NCI-H1694 (cell line): ENCODE results near the gene FAM50B.

ENCODE experiments used
- DNase-seq: peaks from one replicate; lab custom pipeline; 2025; lab: John Stamatoyannopoulos, UW

FAM50B gene

DNA sequence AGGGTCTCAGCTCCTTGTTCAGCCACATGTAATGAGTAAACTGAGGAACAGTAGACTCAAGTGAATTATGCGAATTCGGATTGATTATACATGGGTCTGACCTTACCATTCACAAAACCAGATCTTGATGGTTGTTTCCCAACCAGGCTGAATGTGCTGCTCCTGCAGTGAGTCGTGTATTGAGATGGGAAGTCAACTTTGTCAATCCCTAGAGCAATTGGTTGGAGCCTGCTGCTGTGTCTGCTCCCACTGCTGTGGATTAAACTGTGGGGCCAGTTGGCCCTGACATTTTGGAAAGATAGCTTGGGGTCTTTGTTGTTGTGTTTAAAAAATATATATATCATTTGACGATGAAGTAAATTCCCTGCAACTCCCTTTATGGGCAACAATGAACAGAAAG lies 23.9 kb downstream of the FAM50B start:
- no peak for DNase-seq

DNA sequence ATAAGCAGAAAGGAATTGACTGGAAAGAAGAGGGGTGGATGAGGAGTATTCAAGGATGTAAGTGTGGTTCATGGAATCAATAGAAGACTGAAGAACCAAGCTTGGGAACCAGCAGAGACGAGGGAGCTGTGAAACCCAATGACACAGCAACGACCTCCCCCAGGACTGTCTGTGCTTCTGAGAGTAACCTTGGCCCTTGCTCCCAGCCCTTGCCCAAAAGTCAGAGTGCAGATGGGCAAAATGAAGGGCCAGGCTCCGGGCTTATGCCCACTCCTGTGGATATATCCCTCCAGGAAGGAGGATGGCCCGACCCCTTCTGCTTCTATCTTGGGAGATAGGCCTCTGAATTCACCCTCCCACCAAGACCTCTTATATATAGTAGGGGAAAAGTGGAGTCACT lies 24.9 kb downstream of the FAM50B start:
- no peak for DNase-seq

DNA sequence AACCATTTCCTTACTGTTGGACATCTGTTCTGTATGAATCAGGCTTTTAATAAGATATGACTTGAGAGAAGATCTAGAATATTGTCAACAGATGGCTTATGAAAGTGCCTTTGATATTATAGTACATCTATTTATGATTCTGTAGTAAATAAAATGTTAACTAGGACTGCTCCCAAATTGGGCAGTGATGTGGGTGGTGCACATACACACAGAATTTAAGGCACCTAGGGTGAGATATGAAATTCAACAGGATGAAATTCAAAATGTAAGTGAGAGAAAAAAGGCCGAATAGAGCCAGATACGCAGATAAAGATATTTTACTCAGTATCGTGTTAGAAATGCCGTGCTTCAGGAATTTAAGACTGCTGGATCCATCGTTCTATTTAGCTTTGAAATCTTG lies 26.3 kb downstream of the FAM50B start:
- DNase-seq = peak; percentile 2

DNA sequence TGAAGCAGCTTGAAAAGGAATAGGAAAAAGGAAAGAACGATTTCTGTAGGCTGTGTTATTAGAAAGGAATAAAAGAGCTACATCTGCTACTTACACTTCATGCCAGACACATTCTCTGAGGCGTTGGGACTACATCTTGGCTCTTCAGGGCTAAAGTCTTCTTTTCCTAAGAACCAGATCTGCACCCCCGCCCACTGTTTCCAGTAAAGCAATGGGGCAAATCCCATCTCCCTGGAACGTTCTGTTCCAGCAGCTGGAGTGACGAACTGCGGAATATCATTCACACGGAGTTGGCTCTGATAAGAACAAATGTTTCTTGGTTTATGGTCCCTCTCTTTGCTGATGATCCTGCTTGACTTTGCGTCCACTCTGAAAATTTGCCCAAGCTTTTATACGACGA lies 26.9 kb downstream of the FAM50B start:
- no peak for DNase-seq

DNA sequence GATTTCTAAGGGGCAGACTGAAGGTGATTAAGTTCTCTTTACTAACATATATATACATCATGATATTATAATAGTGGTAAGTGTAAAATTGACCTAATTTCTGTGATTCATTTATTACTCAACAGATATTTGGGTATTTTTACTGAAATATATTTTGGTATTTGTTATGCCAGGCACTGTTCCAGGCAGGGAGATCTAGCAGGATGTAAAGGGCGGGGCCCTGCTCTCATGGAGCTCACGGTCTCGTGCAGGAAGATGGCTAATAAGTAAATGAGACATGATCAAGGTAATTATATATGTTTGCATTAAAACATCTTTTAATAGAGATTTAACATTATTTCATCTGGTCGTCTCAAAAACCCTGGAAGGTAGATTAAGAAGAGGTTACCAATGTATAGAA lies 27.7 kb downstream of the FAM50B start:
- DNase-seq = no peak

DNA sequence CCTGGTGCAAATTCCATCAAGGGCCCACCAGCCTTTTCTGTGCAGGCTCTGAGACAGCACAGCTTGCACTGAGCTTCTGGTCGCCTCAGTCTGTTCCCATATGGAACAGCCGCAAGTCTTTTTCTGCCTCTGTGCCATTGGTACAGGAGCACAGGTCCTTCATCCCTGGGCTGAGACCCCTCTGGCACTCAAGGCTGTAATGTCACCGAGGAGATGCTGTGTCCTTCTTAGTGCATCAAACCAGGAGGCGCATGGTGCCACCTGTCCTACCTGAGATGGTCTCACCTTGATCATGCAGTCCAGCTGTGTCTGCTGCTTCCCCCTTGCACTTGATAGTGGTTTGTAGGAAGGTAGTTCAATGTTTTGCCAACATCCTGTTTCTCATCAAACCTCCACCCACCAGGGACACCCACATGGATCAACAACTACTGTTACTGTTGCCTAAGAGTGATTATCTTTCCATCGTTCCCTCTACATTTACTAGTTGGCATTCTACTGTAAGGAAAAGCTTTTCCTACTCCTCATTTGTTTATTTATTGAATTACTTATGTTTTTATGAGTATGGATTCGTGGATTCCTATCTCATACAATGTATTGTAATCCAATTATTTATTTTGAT lies 29.0 kb downstream of the FAM50B start:
- no peak for DNase-seq

DNA sequence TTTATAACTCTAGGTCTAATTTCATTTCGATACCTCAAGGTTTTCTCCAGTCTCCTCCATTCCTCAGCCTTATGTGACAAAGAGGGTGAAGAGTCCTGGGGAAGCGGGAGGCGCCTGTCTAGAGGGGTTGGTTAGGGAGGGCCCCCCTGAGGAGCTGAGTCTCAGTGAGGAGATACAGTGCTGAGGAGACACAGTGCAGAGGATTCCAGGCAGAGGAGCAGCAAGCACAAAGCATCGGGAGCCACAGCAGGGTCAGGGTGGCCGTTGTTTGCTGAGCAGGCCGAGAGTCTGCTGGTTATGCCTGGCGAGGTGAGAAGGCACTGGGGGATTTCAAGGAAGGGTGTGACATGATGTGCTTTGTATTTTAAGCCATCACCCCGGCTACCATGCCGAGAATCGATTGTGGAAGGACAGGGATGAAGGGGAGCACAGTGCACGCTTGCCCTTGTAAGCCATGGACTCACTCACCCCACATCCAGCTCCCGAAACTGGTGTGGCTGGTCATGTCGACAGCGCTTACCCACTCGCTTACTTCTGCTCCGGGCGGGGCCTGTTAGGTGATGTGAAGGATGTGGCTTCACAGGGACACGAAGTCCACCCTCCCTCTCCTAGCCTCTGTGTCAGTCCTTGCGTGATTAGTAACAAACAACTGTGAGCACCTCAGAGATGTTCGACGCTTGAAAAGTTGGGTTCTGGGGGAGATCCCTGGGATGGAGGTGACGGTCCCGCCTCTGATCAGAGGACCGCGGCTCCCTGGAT lies 30.2 kb downstream of the FAM50B start:
- no peak for DNase-seq

DNA sequence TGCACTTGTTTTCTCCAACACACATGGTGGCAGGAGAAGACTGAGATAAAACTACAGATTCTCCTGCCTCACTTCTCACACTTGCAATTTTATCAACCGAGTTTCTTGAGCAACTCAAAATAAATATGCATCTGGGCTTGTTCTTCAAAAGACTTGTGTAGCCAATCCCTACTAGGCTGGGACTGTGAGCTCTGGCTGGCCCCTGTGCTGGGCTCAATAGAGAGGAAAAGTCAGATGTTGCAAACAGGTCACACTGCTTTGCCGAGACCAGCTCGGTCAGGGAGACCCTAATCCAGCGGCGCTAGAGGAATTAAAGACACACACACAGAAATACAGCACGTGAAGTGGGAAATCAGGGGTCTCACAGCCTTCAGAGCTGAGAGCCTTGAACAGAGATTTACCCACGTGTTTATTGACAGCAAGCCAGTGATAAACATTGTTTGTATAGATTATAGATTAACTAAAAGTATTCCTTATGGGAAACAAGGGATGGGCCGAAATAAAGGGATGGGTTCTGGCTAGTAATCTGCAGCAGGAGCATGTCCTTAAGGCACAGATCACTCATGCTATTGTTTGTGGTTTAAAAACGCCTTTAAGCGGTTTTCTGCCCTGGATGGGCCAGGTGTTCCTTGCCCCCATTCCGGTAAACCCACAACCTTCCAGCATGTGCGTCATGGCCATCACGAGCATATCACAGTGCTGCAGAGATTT lies 32.7 kb downstream of the FAM50B start:
- DNase-seq = no peak

DNA sequence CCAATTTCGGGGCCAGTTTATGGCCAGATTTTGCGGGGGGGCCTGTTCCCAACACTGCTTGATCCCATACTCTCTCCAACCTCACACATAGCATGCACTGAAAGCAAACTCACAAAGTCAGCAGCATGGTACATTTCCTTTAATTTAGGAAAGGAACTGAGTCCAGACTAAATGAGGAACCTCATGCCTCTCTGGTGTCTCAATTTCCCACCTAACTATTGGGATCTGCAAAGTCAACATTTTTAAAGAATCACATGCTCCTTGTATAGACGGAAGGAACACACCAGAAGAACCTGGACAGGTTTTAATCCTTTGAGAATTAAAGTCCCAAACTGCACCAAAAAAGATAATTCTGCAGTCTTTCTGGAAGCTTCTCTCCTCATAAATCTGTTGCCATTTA lies 33.3 kb downstream of the FAM50B start:
- no peak for DNase-seq

DNA sequence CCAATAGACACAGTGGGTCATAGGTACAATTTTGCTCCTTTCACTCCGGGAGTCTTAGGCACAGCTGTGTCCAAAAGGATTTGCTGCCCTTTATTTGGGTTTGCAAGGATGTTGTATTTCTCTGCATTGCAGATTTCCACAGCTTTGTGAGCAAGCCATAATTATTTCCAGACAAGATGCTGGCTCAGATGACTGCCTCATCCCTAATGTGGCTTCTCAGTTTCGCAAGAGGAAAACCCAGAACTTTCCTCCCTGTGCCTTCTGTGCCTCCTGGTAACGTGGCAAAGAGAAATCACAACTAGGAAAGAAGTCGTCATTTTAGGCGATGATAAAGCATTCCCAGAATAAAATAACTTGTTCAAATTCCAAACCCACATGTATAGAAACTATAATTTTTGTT lies 33.7 kb downstream of the FAM50B start:
- DNase-seq = no peak

DNA sequence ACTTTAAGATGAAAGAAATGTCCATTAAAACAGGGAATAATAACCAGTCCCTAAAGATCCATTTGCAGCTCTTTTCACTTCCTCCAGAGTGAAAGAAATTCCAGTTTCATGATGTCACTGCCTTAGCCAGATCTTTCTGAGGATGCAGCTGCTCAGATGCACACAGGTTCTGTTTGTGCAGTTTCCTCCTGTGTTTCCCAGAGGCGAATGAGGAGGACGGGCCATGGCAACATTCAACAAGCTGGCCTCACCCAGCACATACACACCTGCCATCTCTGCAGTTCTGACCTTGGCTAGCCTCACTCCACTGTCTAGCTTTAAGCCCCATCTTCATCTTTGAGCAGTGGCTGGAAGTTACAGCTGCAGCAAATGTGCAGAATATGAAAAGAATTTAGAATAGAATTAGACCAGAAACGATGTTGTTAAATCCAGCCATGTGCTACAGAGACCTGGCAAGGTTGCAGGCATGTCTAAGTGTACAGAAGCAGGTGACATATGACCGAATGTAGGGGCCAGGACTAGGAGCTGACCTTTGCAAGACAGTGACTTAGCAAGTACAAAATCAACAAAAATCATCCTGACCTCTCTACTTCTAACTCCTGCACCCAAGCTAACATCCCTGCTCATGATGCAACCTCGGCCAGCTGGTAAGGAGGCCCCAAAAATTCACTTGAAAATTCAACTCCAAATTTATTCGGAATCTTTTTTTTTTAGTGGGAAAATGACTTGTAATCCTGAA lies 35.0 kb downstream of the FAM50B start:
- DNase-seq = no peak

DNA sequence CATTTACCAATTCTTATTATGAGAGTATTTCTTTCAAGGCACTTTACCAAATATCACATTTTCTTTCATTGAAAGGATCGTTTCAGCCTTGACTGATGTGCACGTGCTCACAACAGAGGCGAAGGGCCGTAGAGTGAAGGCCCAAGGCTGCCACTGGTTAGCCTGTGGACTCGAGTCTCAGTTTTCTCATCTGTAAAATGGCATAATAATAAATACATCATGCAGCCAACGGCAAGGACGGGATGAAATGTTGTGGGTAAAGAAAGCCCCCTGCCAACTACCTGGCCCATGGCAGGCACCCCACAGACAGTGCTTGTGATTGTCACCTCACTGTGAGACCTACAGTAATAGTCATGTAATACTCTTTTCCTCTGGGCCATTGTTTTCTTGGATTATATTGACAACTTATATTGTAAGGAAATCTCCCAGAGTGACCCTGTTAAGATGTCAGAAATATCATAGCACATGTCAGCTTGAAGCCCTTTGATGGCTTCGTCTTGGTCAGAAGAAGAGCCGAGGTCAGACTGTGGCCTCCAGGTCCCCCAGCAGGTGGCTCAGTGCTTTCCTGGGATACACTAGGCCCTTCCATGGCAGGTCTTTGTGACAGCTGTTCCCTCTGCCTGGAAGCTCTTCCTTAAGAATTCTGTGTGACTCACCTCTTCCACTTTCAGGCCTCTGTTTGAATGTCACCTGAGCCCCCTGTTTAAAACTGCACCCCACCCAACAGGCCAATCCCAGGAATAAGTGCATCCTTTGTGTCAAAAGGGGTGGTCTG lies 36.3 kb downstream of the FAM50B start:
- DNase-seq = no peak

DNA sequence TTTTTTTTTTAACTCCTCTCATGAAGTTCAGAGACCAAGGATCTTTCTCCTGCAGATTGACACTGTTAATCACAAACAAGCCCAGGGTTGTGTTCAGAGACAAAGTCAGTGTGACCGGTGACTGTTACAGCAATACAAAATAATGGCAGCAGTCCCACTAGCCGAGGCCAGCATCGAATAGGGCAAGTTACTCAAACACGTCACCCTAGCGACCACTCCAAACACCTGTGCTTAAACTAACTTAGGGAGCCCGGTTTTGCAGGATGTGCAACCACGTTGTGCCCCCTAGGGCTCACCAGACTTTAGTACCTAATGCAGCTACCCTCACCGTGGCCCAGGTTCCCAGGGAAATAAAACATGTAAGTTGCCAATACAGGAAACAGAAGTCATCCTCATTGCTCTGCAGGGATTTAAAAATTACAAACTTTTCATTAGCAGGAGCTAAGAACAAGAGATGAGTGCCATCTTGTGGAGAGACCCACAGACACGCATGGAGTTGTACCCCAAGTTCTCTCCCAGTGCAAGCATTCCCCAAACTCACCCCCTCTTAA lies 38.1 kb downstream of the FAM50B start:
- no peak for DNase-seq

DNA sequence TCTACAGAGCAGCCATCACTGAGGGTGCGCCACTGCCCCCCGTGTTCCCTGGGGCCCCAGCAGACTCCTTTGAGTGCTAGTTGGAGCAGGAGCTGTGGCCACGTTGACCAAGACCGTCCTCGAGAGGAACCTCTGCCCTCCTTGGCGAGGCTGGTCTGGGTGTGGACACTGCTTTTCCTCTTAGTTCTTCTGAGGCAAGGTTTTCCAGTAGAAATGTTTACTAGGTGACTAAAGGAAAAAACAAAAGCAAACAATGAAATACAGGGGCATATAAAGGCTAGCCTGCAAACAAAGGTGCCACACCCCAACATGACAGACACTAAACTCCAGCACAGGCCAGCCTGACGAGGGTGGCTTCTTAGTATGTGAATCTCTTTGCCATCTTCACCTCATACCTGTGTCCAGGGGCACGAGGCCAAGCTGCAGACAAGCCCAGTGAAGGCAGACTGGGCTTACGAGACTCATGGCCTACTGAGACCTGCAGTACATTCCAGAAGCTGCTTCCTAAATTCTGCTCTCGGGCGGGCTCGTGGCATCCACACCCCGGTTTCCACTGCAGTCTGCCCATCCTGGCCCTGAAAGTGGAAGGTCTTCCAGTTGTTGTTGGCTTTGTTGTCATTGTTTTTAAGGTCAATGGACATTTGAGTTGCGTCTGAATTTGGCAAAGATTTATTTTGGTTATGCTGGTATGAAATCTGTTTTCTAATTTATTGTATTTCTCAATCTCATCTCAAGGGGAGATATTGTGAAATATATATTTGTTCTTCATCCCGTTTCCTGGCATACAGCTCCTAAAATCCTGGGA lies 39.2 kb downstream of the FAM50B start:
- DNase-seq = no peak

DNA sequence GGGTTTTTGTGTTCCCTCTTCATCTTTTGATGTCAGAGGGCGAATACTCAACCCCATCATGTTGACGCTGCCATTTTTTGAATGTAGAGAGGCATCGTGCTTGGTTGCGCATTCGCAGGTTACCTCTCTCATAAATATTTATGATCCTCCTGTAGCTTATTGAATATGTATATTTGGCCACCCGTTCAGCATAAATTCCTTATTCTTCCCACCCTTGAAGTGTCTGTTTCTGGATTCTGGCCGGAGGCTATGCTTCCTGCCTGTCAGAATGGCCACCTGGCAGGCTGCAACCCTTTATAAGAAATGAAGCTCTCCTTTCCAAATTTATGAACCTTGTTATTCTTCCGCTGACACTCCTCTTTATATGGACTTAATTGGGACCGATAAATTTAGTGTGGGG lies 40.9 kb downstream of the FAM50B start:
- DNase-seq = no peak

DNA sequence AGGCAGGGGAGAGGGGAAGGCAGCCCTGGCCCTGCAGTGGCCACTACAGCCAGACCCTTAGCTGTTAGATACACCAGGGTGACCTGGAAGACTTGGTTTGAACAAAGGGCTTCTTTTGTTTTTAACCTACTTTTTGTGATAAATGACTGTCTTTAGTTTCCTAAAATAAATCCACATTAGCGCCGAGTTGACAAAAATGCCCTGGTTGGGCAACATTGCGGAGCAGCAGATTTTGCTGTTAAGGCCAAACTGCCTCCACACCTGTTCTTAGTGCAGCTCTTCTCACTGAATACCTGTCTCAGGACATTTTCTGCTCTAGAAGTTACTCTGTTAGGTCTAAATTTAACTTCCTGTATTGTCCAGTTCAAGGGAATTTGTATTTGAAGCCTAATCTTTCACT lies 42.7 kb downstream of the FAM50B start:
- no peak for DNase-seq

DNA sequence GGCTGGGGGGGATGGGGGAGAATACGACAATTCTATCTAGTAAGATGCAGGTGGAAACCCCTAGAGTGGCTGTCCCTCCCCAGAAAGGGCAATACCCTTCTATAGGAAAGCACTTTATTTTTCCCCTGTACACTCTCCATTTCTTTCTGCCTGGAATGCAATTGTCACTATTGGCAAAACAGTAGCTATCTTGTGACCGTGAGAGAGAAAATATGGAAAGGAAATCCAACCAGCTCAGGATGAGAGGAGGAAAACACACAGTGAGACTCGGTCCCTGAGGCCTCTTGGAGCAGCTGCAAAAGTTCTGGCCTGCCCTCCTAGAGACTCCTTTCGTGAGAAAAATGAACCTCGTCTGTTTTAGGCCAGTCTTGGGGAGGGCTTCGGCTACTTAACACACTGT lies 43.4 kb downstream of the FAM50B start:
- no peak for DNase-seq

DNA sequence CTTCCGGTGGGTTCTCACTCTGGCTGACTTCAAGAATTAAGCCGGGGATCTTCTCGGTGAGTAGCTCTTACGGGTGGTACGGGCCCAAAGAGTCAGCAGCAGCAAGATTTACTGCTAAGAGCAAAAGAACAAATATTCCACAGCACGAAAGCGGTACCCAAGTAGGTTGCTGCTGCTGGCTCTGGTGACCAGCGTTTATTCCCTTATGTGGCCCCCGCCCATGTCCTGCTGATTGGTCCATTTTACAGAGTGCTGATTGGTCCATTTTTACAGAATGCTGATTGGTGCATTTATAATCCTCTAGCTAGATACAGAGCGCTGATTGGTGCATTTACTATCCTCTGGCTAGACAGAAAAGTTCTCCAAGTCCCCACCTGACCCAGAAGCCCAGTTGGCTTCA lies 44.3 kb downstream of the FAM50B start:
- DNase-seq = no peak

DNA sequence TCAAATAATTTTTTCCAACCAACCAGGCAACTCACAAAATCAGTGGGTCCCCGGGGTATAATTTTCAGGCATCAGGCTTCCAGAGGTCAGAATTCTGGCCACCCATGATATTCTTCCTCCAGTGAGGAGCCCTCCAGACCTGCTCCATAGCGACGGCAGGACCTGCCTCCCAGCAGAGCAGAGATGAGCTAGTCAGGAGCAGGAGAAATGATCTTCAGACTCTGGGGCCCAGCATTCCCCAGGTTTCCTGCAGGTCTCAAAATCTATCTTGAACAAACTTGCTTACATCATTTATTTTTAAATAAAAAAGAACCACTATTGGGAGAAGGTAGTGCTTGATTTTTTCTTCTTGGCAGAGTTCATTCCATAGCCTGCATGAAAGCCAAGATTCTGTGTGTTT lies 44.7 kb downstream of the FAM50B start:
- DNase-seq = no peak

DNA sequence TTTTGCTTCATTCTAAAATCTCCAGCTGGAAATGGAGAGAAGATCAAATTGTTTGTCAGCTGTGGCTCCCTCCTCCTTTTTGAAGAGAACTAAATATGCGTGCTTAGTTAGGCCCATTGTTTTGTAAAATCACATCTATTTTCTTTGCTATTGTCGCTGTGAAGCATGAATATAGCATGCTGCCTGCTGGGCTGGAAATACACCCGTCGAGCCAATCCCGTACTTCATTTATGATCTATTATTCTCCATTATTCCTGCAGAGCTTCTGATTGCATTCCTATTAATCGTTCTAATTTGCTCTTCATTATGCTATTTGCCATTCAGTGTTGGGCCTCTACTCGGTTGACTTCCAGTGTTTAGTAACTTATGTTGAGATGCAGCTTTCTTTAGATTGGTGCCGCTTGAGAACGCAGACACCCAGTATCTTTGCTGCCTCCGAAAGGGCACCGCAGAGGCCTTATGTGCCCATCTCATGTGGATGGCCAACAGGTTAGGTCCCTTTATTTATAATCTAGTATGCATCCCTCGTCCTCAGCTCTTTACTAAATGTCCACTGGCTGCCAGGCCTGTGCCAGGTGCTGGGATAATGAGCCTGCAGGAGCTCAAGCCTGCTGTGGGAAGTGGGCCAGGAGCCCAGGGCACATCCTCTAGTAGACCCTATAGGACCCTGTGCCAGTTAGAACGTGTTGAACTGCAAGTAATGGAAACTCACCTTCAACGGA lies 45.6 kb downstream of the FAM50B start:
- DNase-seq = no peak
